GM12864 (cell line): ENCODE data around the gene UCP3.

Experiments
- DNase-seq: peaks from one replicate; pipeline ENCODE4 v3.0.0-alpha.2; 2011; ENCODE audit warnings: low read depth
- H3K4me3 ChIP-seq: 2 replicates; pipeline ENCODE4 v1.5.1; 2011; ENCODE audit warnings: mild to moderate bottlenecking, low read depth, low read length, control low read depth
- TF ChIP-seq, protein P1 (sequence below): IDR thresholded peaks from 2 replicates; pipeline ENCODE4 v1.5.1; 2011; ENCODE audit warnings: low read depth, mild to moderate bottlenecking, moderate library complexity, low read length, control low read depth, inconsistent platforms; ENCODE audit errors: missing control alignments

UCP3 gene

DNA sequence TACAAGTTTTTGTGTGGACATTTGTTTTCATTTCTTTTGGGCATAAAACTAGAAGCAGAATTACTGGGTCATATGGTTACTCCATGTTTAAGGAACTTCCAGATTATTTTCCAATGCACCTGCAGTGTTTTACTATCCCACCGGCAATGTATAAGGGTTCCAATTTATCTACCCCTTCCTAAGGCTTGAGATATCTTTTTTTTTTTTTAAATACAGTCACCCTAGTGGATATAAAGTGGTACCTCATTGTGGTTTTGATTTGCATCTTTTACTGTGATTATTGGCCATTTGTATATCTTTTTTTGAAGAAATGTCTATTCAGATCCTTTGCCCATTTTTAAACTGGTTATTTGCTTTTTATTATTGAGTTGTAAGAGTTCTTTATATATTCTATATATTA lies 34.6 kb upstream of the UCP3 start:
- TF ChIP-seq, protein P1, sequence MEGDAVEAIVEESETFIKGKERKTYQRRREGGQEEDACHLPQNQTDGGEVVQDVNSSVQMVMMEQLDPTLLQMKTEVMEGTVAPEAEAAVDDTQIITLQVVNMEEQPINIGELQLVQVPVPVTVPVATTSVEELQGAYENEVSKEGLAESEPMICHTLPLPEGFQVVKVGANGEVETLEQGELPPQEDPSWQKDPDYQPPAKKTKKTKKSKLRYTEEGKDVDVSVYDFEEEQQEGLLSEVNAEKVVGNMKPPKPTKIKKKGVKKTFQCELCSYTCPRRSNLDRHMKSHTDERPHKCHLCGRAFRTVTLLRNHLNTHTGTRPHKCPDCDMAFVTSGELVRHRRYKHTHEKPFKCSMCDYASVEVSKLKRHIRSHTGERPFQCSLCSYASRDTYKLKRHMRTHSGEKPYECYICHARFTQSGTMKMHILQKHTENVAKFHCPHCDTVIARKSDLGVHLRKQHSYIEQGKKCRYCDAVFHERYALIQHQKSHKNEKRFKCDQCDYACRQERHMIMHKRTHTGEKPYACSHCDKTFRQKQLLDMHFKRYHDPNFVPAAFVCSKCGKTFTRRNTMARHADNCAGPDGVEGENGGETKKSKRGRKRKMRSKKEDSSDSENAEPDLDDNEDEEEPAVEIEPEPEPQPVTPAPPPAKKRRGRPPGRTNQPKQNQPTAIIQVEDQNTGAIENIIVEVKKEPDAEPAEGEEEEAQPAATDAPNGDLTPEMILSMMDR, result no peak
- no peak for DNase-seq
- H3K4me3 ChIP-seq, result no peak overlapping the region

DNA sequence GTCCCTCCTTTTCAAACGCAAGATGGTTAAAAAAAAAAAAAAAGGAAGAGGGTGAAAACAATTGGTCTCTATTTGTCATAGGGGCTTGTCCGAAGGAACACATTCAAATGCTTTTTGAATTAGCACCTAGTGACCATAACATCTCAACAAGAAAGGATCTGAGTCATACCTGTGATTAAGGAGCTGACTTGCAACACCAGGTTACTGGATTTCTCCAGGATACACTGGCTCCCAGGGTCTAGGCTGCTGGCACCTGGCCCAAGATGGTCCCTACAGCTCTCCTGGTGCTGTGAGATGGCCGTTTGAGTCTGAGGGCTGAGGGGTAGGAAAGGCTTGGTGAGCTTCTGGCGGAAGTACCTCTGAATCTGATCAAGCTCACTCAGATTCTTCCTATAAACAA lies 28.4 kb upstream of the UCP3 start:
- no peak for DNase-seq
- H3K4me3 ChIP-seq, result no peak overlapping the region
- TF ChIP-seq, protein P1, result no peak

DNA sequence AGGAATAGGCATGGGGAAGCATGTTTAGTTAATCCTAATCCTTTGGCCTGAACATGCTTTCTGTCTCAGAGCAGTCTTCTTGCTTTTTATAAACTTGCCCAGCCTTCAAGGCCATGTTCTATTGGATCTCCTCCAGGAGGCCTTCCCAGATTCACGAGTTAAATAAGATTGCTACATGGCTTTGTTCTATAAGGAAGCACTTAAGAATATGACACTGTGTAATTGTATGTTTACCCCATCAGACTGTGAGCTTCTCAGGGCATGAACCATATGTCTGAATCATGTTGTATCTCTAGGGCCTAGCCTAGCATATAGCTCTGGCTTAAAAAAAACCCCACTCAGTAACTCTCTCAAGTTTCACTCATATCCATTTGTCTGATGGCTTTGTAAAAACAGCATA lies 26.4 kb upstream of the UCP3 start:
- no peak overlapping the region for H3K4me3 ChIP-seq
- TF ChIP-seq, protein P1, result no peak
- DNase-seq, result no peak

DNA sequence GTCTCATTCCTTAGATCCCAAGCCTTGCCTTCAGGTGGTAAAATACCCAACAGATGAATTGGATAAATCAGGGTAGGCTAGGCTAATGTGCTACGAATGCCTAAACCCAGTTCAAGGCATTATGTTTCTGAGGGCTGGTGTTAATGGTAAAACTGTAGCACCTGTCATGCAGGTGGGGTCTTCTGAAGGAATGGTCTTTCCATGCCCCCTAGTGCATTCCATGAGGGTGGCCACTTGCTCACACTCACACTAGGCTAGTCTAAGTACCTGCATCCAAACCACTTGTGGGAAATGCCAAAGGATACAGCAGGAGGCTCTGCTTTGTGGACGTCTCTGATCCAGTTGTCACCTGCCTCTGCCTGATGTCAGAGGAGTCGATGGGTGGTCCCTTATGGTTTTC lies 24.2 kb upstream of the UCP3 start:
- no peak for DNase-seq
- no peak overlapping the region for H3K4me3 ChIP-seq
- TF ChIP-seq, protein P1, result peak; percentile 29

DNA sequence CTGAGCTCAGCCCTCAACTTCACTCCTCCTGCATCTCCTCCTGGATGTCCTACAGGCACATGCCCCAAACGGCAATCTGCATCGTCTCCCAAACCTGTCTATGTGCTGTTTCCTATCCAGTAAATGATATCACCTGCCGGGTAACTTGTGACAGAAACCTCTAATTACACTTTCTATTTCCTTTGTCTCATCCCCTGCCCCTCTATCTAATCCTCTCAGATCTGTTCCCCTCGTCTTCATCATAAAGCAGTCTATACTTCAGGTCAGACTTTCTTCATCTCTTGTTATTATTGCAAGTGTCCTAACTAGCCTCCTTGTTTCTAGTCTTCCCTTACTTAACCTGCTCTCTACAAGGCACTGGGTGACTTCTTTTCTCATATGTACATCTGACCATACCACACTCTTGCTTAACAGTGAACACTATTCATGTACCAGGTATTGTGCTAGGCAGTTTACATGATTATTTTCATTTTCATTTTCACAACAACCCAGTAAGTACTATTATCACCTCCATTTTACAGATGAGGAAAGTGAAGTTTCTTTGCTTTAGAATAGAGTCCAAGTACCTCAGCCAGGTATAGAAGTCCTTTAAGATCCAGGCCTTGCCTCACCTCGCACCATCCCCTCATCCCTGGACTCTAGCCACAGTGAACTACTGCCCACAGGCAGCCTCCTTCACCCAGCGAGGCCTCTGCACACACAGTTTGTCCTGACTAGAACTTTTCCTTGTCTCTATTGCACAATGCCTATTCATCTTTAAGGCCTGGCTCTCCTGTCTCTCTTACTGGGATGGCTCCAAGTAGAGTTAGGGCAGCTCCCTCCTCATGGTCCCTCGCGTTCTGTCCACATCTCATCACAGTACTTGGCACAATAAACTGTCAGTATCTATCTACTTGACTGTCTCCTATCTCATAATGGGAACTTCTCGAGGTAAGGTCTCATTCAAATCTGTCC lies 22.1 kb upstream of the UCP3 start:
- no peak overlapping the region for H3K4me3 ChIP-seq
- no peak for DNase-seq
- TF ChIP-seq, protein P1, result no peak

DNA sequence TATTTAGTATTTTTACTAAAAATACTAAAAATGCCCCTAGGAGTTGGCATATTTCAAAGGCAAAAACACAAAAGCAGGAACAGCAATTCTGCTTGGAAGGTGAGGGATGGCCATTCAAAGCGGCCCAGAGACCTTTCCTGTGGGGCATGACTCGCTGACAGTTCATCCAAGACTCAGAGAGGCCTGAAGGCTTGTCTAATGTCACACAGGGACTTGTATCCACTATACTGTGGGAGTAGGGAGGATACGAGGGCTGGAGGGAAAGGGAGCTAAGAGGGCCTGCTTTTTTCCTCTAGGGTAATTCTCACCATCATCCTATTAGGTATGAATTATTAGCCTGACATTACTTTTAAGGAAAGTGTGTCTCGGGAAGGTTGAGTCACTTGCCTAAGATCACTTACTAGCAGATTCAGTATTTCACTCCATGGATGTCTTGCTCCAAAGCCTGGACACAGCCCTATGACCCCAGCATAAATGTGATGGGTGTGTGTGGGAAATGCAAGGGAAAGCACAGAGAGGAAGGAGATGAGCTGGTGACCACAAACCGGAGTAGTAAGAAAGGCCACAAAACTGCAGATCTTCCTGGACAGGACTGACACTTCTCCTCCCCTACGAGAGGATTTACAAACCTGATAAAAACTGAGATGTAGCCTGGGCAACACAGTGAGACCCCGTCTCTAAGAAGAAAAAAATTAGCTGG lies 16.7 kb upstream of the UCP3 start:
- no peak for DNase-seq
- TF ChIP-seq, protein P1, result no peak
- H3K4me3 ChIP-seq, result no peak overlapping the region
